CD4-positive, alpha-beta T cell treated with Interleukin-15 for 1 hour (primary cell): ENCODE data around the gene ZNF576.
"Not testable (repeated sequence)": the region's sequence is repeated elsewhere in the genome, so short reads cannot be mapped to it uniquely, and the experiment has no call there.

ENCODE experiments used
- DNase-seq: peaks from one replicate; pipeline ENCODE4 v3.0.0-alpha.2; 2020

Gene ZNF576, protein sequence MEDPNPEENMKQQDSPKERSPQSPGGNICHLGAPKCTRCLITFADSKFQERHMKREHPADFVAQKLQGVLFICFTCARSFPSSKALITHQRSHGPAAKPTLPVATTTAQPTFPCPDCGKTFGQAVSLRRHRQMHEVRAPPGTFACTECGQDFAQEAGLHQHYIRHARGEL

DNA sequence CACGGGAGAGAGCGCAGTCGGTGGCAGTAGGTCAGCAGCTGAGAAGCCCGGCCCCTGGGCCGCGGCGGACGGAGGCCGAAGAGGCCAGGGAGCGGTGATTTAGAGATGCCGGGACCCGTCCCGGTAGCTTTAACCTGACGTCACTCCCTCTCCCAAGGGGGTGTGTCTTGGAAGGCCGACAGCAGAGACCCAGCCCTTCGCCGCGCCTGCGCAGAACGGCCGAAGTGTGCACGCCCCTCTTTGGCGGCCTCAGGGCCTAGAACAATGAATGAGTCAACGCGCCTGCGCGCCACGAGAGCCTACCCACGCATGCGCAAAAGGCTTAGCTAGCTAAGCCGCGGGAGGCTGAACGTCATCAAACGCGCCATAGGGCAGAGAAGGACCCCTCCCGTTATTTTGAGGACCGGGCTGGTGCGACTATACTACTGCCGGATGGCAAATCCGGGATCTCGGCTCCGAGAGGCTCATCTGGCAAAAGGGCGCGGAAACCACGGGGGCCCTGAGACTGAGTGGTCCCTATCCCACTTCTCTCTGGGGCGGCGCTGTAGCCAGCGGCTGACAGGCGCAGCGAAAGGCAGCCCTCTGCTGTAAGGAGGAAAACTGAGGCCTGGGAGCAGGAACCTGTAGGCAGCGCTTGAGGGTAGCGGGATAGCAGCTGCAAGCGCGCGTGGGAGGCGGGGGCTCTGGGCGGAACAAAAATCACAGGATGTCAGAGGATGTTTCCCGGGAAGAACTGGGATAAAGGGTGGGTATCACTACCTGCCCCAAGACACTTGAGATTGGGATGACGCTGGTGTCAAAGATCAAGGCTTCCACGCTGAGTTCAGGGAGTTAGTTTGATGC lies at the start of gene ZNF576, which contains the start of gene IRGQ:
Gene ZNF576 (plus strand): TSS at position 597 of the 843 bp plus-strand sequence. CDS start 514 bp downstream, outside the sequence.
Gene IRGQ (minus strand): TSS at position 136 of the 843 bp plus-strand sequence. CDS start 796 bp downstream, outside the sequence.
- DNase-seq, result peak; percentile 100

DNA sequence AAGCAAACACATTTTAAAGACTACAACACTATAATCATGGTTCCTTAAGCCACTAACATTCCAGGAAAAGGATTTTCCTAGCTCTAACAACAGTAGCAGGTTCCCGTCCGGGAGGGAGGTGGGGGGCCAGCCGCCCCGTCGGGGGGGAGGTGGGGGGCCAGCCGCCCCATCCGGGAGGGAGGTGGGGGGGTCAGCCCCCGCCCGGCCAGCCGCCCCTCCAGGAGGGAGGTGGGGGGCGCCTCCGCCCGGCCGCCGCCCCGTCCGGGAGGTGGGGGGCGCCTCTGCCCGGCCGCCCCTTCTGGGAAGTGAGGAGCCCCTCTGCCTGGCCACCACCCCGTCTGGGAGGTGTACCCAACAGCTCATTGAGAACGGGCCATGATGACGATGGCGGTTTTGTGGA lies 48.5 kb upstream of the ZNF576 start:
- not testable (repeated sequence) for DNase-seq

DNA sequence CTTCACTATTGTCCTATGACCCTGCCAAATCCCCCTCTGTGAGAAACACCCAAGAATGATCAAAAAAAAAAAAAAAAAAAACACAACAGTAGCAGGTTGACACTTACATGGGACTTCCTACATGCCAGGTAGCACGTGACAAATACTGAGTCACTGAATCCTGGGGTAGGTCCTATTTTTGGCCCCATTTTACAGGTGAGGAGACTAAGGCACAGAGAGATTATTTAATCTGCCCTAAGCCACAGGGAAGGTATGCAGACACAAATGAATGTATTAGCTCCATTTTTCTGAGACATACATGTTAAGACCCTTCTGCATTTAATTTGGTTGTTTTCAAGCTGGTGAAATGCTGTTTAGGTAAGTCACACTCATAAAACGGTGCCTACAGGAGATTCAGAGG lies 47.7 kb upstream of the ZNF576 start:
- no peak for DNase-seq

DNA sequence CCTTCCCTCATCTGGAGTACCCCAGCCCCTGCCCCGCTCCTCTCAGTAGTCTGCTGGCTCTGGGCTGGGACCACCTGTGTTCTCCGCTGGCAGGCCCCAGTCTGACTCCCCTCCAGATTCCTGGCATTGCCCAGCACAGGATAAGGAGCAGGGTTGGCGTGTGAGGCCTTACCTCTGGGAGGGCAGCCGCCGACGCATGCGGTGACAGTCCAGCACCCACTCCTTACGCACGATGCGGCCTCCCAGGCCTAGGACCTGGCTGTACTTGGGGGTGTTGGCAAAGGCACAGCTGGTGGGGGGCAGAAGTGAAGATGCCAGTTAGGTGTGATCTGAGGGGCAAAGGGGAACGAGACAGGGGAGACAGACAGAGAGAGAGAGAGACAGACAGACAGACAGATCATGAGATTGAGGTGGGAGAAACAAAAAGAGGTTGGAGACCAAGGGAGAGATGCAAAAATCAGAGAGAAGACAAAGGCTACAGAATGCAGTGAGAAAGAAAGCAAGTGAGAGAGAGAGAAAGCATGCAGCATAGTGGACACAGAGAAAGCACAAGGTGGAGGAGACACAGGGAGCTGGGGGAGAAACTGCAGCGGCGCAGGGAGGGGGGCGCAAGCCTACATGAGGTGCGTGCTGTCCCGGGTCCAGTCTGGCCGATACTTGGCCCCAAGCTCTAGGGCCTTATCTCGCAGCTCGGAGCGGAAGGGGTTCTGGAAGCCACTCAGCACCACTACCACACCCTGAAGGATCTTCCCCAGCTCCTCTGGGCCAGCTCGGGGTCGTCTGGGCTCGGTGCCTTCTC lies 44.8 kb upstream of the ZNF576 start:
- DNase-seq, result no peak

DNA sequence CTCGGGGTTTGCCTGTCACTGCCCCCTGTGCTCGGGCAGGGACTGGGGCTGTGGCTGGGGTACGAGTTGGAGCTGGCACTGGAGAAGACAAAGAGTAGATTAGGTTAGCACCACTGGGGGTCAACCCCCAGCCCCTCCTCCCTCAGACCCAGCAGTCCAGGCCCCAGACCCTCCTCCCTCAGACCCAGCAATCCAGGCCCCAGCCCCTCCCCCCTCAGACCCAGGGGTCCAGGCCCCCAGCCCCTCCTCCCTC lies 44.3 kb upstream of the ZNF576 start:
- DNase-seq, result no peak

DNA sequence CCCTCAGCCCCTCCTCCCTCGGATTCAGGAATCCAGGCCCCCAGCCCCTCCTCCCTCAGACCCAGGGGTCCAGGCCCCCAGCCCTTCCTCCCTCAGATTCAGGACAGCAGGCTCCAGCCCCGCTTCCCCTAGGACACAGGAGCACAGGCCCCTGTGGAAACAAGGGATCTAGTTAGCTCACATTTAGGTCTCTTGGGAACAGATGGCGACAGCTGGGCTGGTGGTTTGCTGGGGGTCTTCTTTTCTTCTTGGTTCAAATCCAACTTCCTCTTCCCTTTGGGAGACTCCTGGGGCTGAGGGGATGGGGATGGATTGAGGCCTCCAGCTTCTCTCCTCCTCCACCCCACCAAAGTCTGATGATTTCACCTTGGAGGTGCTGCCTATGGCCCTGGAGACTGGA lies 43.8 kb upstream of the ZNF576 start:
- no peak for DNase-seq

DNA sequence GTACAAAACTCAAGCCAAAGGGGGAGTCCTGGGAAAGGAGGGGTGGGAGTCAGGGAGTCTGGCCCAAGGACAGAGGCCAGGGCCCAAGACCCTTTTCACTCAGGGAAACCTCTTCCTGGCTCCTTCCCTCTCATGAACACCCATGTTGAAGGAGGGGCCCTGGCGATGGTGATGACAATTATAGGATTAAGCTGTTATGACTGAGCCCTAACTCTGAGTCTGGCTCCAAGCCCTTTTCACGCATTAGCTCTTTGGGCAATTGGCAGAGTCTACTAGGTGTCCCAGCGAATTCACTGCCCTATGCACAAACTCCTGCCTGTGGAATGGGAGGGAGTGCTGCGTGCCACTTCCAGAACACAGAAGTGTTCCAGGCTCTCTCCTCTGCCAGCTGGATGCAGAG lies 42.7 kb upstream of the ZNF576 start:
- no peak for DNase-seq

DNA sequence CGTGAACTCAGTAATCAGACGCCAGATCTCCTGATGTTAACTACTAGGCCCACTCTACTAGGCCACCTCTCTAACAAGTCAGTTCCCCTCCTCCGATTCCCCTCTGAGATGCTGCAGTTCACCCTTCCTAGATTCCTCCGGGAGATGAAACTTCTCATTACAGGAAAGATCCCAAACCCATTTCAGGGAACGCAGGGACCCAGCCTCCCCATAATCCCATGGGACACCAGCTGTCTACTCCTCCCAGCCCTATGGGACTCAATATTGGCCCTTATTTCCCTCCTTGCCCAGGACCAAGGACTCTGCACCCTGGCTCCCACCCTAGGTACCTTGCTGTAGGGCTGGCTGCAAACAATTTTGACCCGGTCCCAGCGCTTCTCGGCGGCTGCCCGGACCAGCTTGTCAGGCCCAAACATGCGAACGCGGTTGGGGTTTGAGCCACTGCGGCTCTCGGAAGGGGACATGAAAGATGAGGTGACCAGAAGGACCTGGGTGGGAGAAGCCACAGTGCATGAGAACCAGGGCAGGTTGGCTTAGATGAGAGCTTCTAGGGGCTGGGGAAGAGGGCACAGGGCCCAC lies 42.0 kb upstream of the ZNF576 start:
- DNase-seq, result no peak

DNA sequence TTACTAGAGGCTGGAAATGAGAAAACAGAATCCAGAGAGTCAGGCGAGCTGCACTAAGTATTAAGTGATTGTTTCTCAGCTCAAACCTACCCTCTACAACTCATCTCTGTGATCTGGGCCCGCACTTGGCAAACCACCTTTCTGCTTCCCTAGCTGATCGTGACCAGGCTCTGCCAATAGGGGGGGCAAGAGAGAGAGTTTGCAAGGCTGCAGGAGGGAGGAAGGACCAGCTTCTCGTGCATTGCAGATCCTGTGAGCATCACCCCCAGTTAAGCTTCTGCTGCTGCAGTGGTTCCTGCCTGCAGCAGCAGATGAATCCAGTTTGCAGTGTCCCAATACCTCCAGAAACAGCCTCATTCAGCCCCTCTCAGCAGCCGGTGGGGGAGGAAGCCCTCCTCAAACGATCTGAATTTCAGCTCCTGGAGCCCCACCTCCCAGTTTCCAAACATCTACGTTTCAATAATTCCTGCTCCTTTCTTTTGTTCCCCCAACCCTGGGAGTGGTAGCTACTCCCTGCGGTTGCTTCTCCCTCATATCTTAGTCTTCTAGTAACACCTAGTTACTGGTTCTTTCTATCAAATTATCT lies 41.1 kb upstream of the ZNF576 start:
- DNase-seq, result peak; percentile 82

DNA sequence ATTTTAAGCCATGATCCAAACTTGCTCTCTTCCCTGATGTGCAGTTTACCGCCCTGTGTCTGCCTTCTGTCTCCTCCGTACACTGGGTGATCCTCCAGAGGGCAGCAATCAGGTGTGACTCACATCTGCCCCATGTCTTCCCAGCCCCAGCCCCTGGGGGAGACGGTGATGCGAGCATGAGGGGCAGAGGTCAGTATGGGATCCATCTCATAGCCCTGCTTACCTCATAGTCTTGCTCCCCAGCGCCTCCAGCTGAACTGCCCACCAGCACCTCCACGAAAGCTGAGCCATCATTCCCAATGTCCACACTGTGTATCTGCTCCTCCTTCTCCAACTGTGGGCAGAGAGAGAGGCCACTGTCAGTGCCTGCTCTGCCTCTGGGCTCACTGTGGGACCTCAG lies 35.7 kb upstream of the ZNF576 start:
- peak; percentile 29 for DNase-seq

DNA sequence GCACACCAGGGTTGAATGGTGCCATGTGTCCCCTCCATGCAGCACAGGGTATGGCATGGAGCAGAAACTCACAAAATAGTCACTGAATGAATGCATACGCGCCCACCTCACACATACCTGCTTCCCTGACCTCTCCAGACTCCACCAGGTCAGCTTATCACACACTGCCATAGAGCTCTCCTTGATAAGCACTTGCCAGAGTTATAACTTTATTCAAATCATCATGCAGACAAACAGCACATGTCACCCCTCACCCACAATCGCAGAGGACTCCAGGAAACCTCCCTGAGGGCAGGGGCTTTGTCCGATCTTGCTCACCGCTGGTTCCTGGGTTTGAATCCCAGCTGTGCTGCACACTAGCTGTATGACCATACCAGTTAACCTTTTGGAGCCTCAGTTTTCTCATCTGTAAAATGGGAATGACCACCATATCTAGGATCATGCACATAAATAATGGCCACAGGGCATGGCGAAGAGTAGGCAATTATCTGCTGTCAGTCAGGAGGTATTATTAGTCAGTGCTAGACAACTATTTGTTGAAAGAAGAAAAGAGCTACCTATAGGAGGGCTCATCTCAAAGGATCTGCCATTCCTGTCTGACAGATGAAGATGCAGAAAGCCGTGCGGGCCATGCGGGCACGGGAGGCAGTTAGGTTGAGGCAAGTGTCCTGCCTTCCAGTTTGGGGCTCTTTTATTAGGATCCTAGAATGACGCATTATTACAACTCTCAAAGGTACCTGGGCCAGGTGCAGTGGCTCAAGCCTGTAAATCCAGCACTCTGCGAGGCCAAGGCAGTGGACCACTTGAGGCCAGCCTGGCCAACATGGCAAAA lies 35.0 kb upstream of the ZNF576 start:
- no peak for DNase-seq

DNA sequence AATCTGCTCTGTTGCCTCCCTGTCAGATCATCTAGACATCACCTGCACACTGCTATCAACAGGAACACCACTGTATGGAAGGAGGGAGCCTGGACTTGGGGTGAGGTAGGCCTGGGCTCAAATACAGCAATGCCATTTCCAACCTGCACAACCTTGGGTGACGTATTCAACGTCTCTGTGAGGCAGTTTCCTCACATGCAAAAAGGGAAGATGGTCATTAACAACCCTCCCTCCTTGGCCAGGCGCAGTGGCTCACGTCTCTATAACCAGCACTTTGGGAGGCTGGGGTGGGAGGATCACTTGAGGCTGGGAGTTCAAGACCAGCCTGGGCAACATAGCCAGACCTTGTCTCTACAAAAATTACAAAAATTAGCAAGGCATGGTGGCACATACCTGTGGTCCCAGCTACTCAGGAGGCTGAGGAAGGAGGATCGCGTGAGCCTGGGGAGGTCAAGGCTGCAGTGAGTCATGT lies 34.1 kb upstream of the ZNF576 start:
- no peak for DNase-seq

DNA sequence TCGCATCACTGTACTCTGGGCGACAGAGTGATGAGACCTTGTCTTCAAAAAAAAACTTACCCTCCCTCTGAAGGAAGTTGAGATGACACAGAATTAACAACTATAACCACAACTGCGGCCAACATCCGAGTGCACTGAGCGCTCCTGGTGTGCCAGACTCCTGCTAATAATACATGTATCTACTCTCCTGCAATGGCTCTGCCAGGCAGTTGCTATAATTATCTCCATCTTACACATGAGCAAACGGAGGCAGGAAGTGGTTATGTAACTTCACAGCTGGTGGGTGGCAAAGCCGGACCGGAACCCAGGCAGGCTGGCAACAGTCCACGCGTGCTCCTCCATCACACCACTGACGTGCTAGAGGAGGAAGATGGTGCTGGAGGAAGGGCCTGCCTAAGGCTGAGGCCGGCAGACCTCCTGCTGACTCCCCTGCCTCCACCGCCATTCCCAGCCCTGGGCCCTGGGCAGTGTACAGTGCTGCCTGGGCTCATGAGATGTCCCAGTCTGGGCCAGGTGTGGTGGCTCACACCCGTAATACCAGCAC lies 33.6 kb upstream of the ZNF576 start:
- DNase-seq, result peak; percentile 92

DNA sequence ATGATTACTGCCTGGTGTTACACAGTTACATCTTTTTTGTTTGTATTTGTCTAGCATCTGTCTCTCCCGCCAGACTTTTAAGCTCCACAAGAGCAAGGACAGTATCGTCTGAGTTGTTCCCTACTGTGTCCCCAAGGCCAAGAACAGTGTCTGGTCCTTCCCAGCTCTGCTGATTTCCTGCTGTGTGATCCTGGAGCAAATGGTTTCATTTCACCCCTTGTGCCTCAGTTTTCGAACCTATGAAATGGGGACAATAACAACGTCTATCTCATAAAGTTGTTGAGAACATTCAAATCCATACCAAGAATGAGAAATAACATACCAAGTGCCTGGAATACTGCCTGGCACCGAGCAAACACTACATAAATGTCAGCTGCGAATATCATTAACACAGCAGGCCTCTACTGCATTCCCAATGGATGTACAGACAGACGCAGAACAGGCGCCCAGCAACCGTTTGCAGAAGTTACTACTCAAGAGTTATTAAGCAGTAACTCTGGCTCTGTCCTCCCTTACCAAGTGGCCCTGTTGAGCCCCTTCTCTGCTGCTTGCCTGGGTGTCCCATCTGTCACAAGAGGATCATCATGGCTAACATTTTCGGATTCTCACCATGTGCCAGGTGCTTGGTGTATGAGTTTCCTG lies 32.5 kb upstream of the ZNF576 start:
- no peak for DNase-seq

DNA sequence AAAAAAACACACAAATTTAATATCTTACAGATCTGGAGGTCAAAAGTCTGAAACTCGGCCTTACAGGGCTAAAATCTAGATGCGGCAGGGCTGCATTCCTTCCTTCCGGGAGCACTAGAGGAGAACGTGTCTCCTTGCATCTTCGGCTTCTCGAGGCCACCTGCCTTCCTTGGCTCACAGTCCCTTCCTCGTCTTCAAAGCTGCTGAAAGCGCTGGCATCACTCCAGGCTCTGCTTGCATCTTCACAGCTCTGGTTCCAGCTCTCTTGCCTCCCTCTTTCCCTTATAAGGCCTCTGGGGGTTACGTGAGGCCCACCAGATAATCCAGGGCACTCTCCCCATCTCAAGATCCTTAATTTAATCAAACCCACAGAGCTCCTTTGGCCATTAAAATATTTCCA lies 31.6 kb upstream of the ZNF576 start:
- DNase-seq, result no peak

DNA sequence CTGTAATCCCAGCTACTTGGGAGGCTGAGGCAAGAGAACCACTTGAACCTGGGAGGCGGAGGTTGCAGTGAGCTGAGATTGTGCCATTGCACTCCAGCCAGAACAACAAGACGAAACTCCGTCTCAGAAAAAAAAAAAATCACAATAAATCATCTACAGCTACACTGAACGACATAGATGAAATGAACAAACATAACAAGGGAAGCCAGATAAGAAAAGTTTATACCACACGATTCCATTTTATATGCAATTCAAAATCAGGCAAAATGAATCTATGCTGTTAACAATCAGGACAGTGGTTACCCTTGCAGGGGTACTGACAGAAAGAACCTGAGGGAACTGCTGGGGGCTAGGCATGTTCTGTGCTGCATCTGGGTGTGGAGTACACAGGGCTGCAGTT lies 26.7 kb upstream of the ZNF576 start:
- DNase-seq, result no peak

DNA sequence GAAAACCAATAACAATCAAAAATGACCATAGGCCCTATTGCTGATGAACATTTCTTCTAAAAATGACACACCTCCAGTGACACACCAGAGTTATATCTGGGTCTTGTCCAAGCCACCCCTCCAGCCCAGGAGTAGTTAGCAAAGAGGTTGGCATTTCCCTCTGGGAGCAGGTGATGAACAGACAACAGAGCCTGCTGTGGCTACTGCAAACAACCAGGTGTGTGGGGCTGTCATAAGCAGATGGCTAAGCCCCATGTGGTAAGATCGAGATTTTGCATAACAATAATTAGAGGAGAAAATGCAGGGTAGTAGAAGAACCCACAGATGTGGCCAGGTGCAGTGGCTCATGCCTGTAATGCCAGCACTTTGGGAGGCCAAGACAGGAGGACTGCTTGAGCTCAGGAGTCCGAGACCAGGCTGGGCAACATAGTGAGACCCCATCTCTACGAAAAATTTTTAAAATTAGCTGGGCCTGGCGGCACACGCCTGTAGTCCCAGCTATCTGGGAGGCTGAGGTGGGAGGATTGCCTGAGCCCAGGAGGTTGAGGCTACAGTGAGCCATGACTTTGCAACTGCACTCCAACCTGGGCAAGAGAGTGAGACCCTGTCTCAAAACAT lies 26.1 kb upstream of the ZNF576 start:
- DNase-seq, result no peak

DNA sequence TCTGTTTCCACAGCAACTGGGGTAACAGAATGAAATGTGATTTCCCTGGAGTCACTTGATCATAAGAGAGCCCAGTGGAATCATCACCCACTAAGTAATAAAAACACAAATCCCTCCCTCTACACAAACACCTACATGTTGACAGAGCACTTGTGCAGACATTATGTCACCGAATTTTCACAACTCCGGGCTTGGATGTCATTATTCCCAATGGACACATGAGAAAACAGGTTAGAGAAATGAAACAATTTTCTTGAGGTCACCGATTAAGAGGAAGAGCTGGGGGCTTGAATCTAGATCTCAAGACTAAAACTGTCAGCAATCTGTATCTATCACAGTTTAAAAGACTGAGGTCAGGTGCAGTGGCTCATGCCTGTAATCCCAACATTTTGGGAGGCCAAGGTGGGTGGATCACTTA lies 24.2 kb upstream of the ZNF576 start:
- no peak for DNase-seq

DNA sequence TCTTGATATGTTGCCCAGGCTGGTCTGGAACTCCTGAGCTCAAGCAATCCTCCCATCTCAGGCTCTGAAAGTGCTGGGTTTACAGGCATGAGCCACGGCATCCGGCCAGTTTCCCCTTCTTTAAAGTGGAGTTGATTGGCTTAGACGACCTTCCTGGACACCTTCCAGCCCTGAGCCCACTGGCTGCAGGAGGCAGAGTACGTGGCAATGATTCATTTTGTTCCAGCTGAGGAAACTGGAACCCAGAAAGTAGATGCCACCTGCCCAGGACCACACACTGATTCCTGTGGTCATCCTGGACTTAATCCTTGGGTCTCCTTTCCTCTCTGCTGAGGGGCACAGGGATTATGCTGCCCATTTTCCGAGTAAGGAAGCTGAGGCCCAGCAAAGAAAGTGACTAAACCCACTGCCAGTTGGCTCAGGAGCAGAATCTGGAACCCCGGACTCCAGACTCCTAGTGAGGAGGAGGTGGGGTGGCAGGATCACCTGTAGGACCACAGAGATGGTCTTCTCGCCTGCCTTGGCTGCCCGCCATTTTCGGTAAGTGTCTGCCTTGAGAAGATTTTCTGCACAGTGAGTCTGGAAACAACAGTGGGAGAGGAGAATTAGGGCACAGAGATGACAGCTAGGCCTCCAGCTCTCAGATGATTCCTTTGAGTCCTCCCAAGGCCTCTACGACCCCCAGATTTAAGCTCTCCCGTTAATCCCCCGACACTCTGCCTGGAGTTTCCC lies 21.8 kb upstream of the ZNF576 start:
- no peak for DNase-seq
